Lower lobe of right lung (tissue), 2 donors: Measurements from ENCODE around the gene CSF2. TPM values are rescaled to one million over a fixed set of nuclear protein-coding genes. Genes with fewer than 3 reads are reported as not detected.

ENCODE experiments used
- ATAC-seq, 2 donors: fragments of 200-7000 bp; cut with Tn5 transposase; one replicate each; pipeline ENCODE4 v1.9.1; 2020 to 2022; ENCODE audit warnings: mild to moderate bottlenecking in 2 of 2, moderate library complexity in 2 of 2
- DNase-seq: peaks from one replicate; pipeline ENCODE4 v3.0.0-alpha.2; 2020
- H3K27ac ChIP-seq: fragments of 200-600 bp; one replicate; pipeline ENCODE4 v1.8.0; 2022
- H3K27me3 ChIP-seq: fragments of 200-600 bp; one replicate; pipeline ENCODE4 v1.8.0; 2022; ENCODE audit warnings: low read depth
- H3K36me3 ChIP-seq: fragments of 200-600 bp; one replicate; pipeline ENCODE4 v1.8.0; 2022; ENCODE audit warnings: mild to moderate bottlenecking
- H3K4me1 ChIP-seq: fragments of 200-600 bp; one replicate; pipeline ENCODE4 v1.8.0; 2022
- H3K4me3 ChIP-seq: fragments of 200-600 bp; one replicate; pipeline ENCODE4 v1.8.0; 2022; ENCODE audit warnings: mild to moderate bottlenecking
- H3K9me3 ChIP-seq: fragments of 200-600 bp; one replicate; pipeline ENCODE4 v1.8.0; 2022
- CTCF ChIP-seq: fragments of 200-600 bp; IDR thresholded peaks from one replicate; pipeline ENCODE4 v1.8.0; 2022; ENCODE audit warnings: antibody characterized with exemption, mild to moderate bottlenecking
- intact Hi-C: fragments of 100-400 bp; cut with DNase I; formaldehyde crosslinking; loops from one replicate; pipeline ENCODE4 v1.11.0; 2022
- total RNA-seq: library from RNA; stranded (reverse); fragmentation: NEBNext Ultra II Directional; extraction: Animal tissue kit (Norgen Biotek cat#: 25700); gene quantifications from one replicate; pipeline ENCODE4 v1.2.1, GENCODE V29; 2021
- donor health status: DM: no; HTN: yes; CAD: no; lungs with severe emphysema.

CSF2 gene
- total RNA-seq, 1 donor from 2014 or later = 3.9 TPM

GRCh38 chr5:132064140-132064539 lies 9.4 kb upstream of the CSF2 start:
- H3K4me3 ChIP-seq = no peak overlapping the region
- no peaks in the 10 kb centered on the region for H3K9me3 ChIP-seq
- DNase-seq = no peak
- no peak for TF ChIP-seq CTCF
- no peak overlapping the region for H3K27ac ChIP-seq
- no peak for ATAC-seq
- peaks cover 6% of the 10 kb centered on the region for H3K4me1 ChIP-seq
- H3K36me3 ChIP-seq = no peaks in the 10 kb centered on the region
- no peaks in the 10 kb centered on the region for H3K27me3 ChIP-seq
- intact Hi-C loops = no loop called here

GRCh38 chr5:132064738-132065331 lies 8.8 kb upstream of the CSF2 start:
- Histone ChIP-seq H3K9me3 (no peaks in the 10 kb centered on the region), H3K4me3 (no peak overlapping the region), H3K27me3 (no peaks in the 10 kb centered on the region), H3K4me1 (peaks cover 6% of the 10 kb centered on the region), H3K27ac (no peak overlapping the region), H3K36me3 (no peaks in the 10 kb centered on the region)
- intact Hi-C loops = no loop called here
- peak; percentile 88 to 92 for ATAC-seq
- TF ChIP-seq CTCF = peak; percentile 93
- DNase-seq = peak; percentile 75

- H3K36me3 ChIP-seq = no peaks in the 10 kb centered on the region
- H3K27ac ChIP-seq = no peak overlapping the region
- H3K4me1 ChIP-seq = peaks cover 7% of the 10 kb centered on the region
- intact Hi-C loops = no loop called here
- peak; percentile 47 for TF ChIP-seq CTCF
- ATAC-seq = peak; percentile 78 to 85
- H3K9me3 ChIP-seq = no peaks in the 10 kb centered on the region
- DNase-seq = peak; percentile 73
- no peaks in the 10 kb centered on the region for H3K27me3 ChIP-seq
- no peak overlapping the region for H3K4me3 ChIP-seq
Measured at GRCh38 chr5:132065351-132065937, 8.1 kb upstream of the CSF2 start.

GRCh38 chr5:132065951-132066701 lies 7.5 kb upstream of the CSF2 start:
- no peaks in the 10 kb centered on the region for H3K27me3 ChIP-seq
- intact Hi-C loops = no loop called here
- no peak overlapping the region for H3K27ac ChIP-seq
- H3K4me1 ChIP-seq = peaks cover 14% of the 10 kb centered on the region
- no peaks in the 10 kb centered on the region for H3K36me3 ChIP-seq
- ATAC-seq (no peak), DNase-seq (no peak)
- no peak overlapping the region for H3K4me3 ChIP-seq
- no peaks in the 10 kb centered on the region for H3K9me3 ChIP-seq
- no peak for TF ChIP-seq CTCF

- TF ChIP-seq CTCF = no peak
- Histone ChIP-seq H3K9me3 (no peaks in the 10 kb centered on the region), H3K4me3 (no peak overlapping the region), H3K27me3 (no peaks in the 10 kb centered on the region), H3K4me1 (peaks cover 18% of the 10 kb centered on the region), H3K36me3 (no peaks in the 10 kb centered on the region), H3K27ac (no peak overlapping the region)
- DNase-seq (no peak), ATAC-seq (no peak)
- intact Hi-C loops = no loop called here
Measured at GRCh38 chr5:132066871-132067270, 6.7 kb upstream of the CSF2 start.
